Skeletal muscle satellite cell (primary cell): ENCODE results near the gene XPC.
A peak's percentile ranks its signal among the peaks of the same experiment; 100 is the strongest.

Source experiments
- H3K27me3 ChIP-seq: 2 replicates; pipeline ENCODE4 v1.7.0; 2013; ENCODE audit warnings: low read length; ENCODE audit not compliant: control insufficient read depth, insufficient read depth
- H3K36me3 ChIP-seq: 2 replicates; pipeline ENCODE4 v1.7.0; 2013; ENCODE audit warnings: mild to moderate bottlenecking, control low read depth, low read length; ENCODE audit not compliant: insufficient read depth
- H3K4me1 ChIP-seq: 2 replicates; pipeline ENCODE4 v1.7.0; 2013; ENCODE audit warnings: low read length; ENCODE audit not compliant: control insufficient read depth, insufficient read depth
- H3K4me2 ChIP-seq: 2 replicates; pipeline ENCODE4 v1.7.0; 2013; ENCODE audit warnings: mild to moderate bottlenecking, low read length
- H3K4me3 ChIP-seq: 2 replicates; pipeline ENCODE4 v1.7.0; 2013; ENCODE audit warnings: low read length
- H3K9ac ChIP-seq: 2 replicates; pipeline ENCODE4 v1.7.0; 2013; ENCODE audit warnings: mild to moderate bottlenecking, low read depth, low read length, moderate library complexity
- H3K9me3 ChIP-seq: replicated peaks from 2 replicates; pipeline ENCODE4 v1.7.0; 2013; ENCODE audit warnings: mild to moderate bottlenecking, control low read depth, low read length

Gene XPC

DNA sequence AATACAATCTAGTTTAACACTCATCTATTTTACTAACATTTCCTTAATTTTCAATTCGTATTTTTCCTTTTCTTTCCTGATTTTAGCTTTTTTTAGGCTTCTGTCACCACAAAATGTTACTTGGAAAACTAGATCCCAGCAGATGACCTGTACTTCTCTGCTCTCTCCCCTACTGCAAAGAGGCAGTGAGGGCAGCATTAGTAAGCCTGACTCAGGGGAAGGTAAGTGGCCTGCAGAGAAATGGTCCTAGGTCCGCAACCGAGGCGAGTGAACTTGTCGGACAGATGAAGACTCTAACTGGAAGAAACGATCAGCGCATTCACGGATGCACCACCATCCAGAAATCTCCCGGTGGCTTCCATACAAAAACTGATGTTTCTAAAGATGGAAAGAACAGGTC is 33.2 kb downstream of the XPC start:
- Histone ChIP-seq H3K9me3 (no peaks in the 10 kb centered on the region), H3K9ac (peak overlapping the region; percentile 91), H3K36me3 (peaks cover 47% of the 10 kb centered on the region), H3K4me2 (peak overlapping the region; percentile 76), H3K4me1 (peaks cover 56% of the 10 kb centered on the region), H3K27me3 (no peaks in the 10 kb centered on the region), H3K4me3 (peak overlapping the region; percentile 48)

DNA sequence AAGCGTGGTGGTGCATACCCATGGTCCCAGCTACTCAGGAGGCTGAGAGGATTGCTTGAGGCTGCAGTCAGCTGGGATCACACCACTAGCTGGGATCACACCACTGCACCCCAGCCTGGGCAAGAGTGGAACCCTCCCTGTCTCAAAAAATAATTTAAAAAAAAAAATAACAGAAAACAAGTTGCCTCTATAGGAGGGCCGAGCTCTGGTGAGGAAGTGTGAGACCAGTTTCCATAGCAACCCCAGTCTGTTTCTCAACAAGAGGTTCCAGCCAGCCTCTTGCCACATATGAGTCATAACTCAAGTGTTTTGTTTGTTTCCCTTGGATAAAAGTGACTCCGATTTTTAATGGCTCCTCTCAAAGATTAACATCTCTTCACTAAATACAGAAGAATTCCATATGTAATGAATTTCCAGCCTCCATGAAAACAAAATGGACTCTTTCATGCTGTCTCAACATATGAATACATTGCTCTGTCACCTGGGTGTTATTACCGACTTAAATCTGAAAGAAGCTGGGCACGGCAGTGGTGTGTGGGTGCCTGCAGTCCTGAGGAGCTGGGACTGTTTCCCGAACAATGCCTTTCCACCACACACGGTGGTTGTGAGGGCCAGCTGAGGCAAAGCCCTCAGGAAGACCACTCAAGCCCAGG is 33.9 kb downstream of the XPC start:
- Histone ChIP-seq H3K36me3 (peaks cover 50% of the 10 kb centered on the region), H3K9me3 (no peaks in the 10 kb centered on the region), H3K9ac (peak overlapping the region; percentile 91), H3K4me2 (peak overlapping the region; percentile 81), H3K4me1 (peaks cover 56% of the 10 kb centered on the region), H3K4me3 (peak overlapping the region; percentile 57), H3K27me3 (no peaks in the 10 kb centered on the region)

DNA sequence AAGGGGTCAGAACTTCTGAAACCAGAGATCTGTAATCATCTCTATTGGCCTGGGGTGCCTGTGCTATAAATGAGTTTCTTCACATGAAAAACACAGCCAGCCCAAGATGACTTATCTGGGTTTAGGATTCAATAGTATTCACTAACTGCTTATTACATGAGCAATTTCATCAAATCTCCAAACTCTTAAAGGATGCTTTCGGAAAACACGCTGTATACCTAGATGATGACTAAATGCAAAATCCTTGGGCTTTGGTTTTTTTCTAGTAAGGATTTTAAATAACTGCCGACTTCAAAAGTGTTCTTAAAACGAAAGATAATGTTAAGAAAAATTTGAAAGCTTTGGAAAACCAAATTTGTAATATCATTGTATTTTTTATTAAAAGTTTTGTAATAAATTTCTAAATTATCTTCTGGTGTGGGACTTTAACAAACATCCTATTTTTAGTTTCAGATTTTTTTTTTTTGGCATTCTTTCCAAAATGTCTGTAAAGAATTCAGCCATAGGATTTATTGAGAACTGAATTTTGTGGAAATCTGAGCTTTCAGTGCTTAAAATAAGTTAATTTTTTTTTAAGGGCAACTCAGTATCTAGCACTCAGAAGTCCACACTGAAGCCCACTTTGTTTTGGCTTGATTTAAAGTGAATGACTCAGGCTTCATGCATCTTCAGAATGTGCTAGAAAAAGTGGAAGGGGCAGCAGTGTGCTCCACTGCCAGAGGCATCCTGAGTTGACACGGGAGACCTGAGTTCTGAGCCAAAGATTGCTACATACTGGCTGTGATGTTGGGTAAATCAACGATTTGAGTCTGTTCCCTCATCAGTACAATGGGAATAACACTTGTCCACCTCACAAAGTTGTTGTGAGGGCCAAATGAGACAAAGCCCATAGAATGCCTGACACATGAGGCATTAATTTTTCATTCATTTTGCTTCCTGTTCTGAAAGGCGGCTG is 34.9 kb downstream of the XPC start:
- H3K9ac ChIP-seq, result peak overlapping the region; percentile 91
- H3K4me1 ChIP-seq, result peaks cover 56% of the 10 kb centered on the region
- H3K4me3 ChIP-seq, result peak overlapping the region; percentile 57

DNA sequence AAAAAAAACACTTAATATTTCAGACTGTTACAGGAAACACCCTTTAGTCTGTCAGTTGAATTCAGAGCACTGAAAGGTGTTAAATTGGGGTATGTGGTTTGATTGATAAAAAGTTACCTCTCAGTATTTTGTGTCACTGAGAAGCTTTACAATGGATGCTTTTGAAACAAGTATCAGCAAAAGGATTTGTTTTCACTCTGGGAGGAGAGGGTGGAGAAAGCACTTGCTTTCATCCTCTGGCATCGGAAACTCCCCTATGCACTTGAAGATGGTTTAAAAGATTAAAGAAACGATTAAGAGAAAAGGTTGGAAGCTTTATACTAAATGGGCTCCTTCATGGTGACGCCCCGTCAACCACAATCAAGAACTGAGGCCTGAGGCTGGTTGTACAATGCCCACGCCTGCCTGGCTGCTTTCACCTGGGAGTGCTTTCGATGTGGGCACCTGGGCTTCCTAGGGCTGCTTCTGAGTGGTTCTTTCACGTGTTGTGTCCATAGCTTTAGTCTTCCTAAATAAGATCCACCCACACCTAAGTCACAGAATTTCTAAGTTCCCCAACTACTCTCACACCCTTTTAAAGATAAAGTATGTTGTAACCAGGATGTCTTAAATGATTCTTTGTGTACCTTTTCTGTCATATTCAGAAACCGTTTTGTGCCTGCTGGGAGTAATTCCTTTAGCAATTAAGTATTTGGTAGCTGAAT is 35.7 kb downstream of the XPC start:
- Histone ChIP-seq H3K9me3 (no peaks in the 10 kb centered on the region), H3K4me3 (peak overlapping the region; percentile 0), H3K4me1 (peaks cover 56% of the 10 kb centered on the region), H3K36me3 (peaks cover 59% of the 10 kb centered on the region), H3K27me3 (no peaks in the 10 kb centered on the region), H3K4me2 (peak overlapping the region; percentile 36), H3K9ac (peak overlapping the region; percentile 91)

More for the DNA sequence above, 34.9 kb downstream of the XPC start:
- no peaks in the 10 kb centered on the region for H3K9me3 ChIP-seq
- H3K4me2 ChIP-seq, result peak overlapping the region; percentile 81
- H3K36me3 ChIP-seq, result peaks cover 60% of the 10 kb centered on the region
- H3K27me3 ChIP-seq, result no peaks in the 10 kb centered on the region

DNA sequence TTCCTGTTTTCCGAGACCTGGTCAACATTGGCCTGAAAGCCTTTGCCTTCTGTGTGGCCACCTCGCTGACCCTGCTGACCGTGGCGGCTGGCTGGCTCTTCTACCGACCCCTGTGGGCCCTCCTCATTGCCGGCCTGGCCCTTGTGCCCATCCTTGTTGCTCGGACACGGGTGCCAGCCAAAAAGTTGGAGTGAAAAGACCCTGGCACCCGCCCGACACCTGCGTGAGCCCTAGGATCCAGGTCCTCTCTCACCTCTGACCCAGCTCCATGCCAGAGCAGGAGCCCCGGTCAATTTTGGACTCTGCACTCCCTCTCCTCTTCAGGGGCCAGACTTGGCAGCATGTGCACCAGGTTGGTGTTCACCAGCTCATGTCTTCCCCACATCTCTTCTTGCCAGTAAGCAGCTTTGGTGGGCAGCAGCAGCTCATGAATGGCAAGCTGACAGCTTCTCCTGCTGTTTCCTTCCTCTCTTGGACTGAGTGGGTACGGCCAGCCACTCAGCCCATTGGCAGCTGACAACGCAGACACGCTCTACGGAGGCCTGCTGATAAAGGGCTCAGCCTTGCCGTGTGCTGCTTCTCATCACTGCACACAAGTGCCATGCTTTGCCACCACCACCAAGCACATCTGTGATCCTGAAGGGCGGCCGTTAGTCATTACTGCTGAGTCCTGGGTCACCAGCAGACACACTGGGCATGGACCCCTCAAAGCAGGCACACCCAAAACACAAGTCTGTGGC is 36.6 kb downstream of the XPC start:
- H3K4me1 ChIP-seq, result peaks cover 63% of the 10 kb centered on the region
- peak overlapping the region; percentile 91 for H3K9ac ChIP-seq
- H3K36me3 ChIP-seq, result peaks cover 66% of the 10 kb centered on the region
- no peaks in the 10 kb centered on the region for H3K9me3 ChIP-seq
- H3K27me3 ChIP-seq, result no peaks in the 10 kb centered on the region
- H3K4me3 ChIP-seq, result no peak overlapping the region
- no peak overlapping the region for H3K4me2 ChIP-seq

DNA sequence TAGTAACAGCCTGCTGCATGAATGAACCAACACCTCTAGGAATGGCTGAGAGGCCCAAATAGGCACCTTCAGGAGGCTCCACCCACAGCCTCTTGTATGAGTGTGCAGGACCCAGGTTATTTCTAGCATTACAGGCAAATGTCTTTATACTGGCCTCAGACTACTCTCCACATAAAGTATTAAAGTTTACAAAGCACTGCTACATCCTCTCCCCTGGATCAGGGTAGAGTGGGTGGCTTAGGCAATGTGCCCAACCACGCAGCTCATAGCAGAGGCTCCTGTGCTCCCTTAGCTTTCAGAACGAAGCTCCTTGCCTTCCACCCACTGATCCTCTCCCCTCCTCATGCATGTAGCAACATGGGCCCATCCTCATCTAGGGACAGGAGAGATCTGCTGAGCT is 37.3 kb downstream of the XPC start:
- H3K9ac ChIP-seq, result no peak overlapping the region
- no peak overlapping the region for H3K4me2 ChIP-seq
- H3K9me3 ChIP-seq, result no peaks in the 10 kb centered on the region
- peaks cover 65% of the 10 kb centered on the region for H3K4me1 ChIP-seq
- peaks cover 66% of the 10 kb centered on the region for H3K36me3 ChIP-seq
- no peaks in the 10 kb centered on the region for H3K27me3 ChIP-seq
- H3K4me3 ChIP-seq, result no peak overlapping the region

DNA sequence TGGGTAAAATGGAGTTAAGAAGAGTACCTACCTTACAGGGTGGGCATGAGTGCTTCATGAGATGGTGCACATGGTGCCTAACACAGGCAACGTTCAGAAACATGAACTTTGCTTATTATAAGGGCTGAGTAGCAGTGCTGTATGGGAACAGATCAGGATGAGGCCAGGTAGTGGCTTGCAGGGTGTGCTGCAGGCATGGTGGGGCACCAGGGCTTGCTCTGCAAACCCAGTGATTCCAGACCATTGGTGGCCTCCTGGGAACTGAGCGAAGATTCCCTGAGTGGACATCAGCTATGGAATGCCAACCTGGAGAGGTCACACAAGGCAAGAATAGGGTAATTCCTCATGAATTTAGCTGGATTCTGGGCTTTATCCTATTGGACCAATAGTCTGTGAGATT is 37.7 kb downstream of the XPC start:
- no peak overlapping the region for H3K9ac ChIP-seq
- H3K4me3 ChIP-seq, result no peak overlapping the region
- H3K4me2 ChIP-seq, result no peak overlapping the region
- H3K27me3 ChIP-seq, result no peaks in the 10 kb centered on the region
- H3K4me1 ChIP-seq, result peaks cover 60% of the 10 kb centered on the region
- peaks cover 66% of the 10 kb centered on the region for H3K36me3 ChIP-seq
- H3K9me3 ChIP-seq, result no peaks in the 10 kb centered on the region

DNA sequence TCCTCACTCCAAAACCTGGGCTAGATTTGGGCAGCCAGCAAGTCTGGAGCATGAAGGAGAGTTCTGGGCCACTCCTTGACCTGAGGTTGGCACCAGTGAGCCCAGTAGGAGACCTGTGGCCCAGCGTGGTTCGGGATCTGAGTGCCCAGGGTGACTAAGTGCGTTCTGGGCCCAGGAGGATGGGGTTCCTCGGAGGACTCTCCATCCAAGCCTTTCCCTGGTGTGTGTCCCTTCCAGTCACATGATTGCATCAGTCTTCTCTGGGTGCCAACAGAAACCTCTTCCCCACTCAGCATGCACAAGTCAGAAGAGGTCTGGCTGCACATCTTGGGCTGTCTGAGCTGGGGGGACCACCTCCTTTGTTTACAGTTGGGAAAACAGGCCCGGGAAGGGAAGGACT is 38.6 kb downstream of the XPC start:
- no peak overlapping the region for H3K4me2 ChIP-seq
- peaks cover 71% of the 10 kb centered on the region for H3K36me3 ChIP-seq
- peaks cover 51% of the 10 kb centered on the region for H3K4me1 ChIP-seq
- H3K27me3 ChIP-seq, result no peaks in the 10 kb centered on the region
- no peak overlapping the region for H3K4me3 ChIP-seq
- H3K9me3 ChIP-seq, result no peaks in the 10 kb centered on the region
- H3K9ac ChIP-seq, result no peak overlapping the region

DNA sequence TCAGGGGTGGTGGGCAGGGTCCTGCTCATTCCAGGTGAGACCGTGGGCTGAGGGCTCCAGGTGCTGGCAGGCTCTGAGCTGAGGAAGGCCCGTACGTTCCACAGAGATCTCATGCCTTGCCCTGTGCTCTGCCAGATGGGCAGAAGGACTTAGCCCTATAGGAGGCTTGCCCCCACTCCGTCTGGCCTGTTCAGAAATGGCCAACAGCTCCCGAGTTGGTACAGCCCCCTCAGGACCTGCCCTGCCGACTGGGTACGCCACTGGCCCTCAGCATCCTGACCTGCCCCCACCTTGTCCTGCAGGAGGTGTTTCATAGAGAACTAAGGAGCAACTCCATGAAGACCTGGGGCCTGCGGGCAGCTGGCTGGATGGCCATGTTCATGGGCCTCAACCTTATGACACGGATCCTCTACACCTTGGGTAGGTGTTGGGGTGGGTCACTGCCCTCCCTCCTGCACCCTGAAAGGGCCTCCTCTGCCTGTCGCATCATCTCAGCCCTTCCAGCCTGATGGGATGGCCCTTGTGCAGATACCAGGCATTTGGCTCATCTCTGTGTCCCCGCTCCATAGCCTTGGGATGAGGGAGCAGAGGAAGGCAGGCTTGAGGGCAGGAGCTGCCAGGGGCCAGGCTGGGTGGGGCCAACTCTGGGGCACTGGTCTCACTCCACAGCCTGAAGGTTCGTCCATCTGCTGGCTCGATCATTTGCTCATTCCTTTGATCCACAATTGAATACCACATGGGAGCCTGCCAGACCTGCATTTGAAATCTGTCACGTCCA is 39.3 kb downstream of the XPC start:
- Histone ChIP-seq H3K4me2 (no peak overlapping the region), H3K36me3 (peaks cover 78% of the 10 kb centered on the region), H3K4me3 (no peak overlapping the region), H3K9ac (no peak overlapping the region), H3K4me1 (peaks cover 46% of the 10 kb centered on the region), H3K9me3 (no peaks in the 10 kb centered on the region), H3K27me3 (no peaks in the 10 kb centered on the region)

DNA sequence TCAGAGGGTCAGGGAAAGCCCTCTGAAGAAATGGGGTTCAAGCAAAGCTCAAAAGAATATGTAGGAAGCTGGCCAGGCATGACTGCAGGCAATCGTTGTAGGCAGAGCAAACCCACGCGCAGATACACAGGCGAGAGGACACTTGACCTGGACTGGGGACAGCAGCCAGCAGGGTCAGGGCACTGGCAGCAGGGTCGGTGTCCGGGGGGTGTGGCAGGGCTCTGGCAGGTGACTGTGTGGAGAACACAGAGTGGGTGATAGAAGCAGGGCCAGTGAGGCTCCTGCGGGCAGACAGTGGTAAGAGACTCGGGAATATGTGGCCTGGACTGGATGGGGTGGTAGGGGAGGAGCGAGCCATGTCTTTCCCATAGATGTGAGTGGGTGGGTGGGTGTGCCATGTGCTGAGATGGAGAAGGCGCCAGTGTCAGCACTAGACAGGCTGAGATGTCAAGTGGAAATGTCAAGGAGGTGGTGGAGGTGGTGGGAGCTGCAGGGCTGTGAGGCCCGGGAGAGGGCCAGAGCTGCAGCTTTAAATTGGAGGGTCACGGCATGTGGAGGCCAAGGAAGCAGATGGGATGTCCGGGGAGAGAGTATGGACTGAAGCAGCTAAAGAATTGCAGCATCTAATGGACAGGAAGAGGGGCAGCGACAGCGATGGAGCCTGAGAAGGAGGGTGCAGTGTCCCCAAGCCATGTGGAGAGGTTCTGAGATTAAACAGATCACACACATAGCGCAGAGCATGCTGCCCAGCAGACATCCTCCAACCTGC is 40.1 kb downstream of the XPC start:
- Histone ChIP-seq H3K4me2 (no peak overlapping the region), H3K4me3 (no peak overlapping the region), H3K9ac (no peak overlapping the region), H3K9me3 (no peaks in the 10 kb centered on the region), H3K27me3 (no peaks in the 10 kb centered on the region), H3K4me1 (peaks cover 39% of the 10 kb centered on the region), H3K36me3 (peaks cover 86% of the 10 kb centered on the region)
